Sigmoid colon (tissue), 7 donors: Measurements from ENCODE around the gene PPT2. TPM values are rescaled to one million over a fixed set of nuclear protein-coding genes. Genes with fewer than 3 reads are reported as not detected.

ENCODE experiments used
- DNase-seq: peaks from one replicate; pipeline ENCODE4 v3.0.0-alpha.2; 2019
- H3K27ac ChIP-seq, 4 donors: fragments of 200-600 bp; sonication (generic); one replicate each; pipeline ENCODE4 v1.5.1; 2016 to 2019; ENCODE audit warnings: mild to moderate bottlenecking in 1 of 4
- H3K27me3 ChIP-seq, 3 donors: fragments of 200-600 bp; sonication (generic); one replicate each; pipeline ENCODE4 v1.5.1; 2019; ENCODE audit warnings: mild to moderate bottlenecking in 1 of 3
- H3K36me3 ChIP-seq, 4 donors: fragments of 200-600 bp; sonication (generic); one replicate each; pipeline ENCODE4 v1.5.1; 2016 to 2019
- H3K4me1 ChIP-seq, 4 donors: fragments of 200-600 bp; sonication (generic); one replicate each; pipeline ENCODE4 v1.5.1; 2017 to 2019
- H3K4me3 ChIP-seq, 4 donors: fragments of 200-600 bp; sonication (generic); one replicate each; pipeline ENCODE4 v1.5.1; 2017 to 2019; ENCODE audit warnings: mild to moderate bottlenecking in 2 of 4, moderate library complexity in 1 of 4
- H3K9me3 ChIP-seq, 4 donors: fragments of 200-600 bp in 3 of 4; sonication (generic) in 3 of 4; one replicate each; pipeline versions ENCODE4 v1.5.1 to v1.6.1; 2013 to 2019
- EP300 ChIP-seq, 4 donors: sonication (generic); formaldehyde crosslinking; IDR thresholded peaks; one replicate each; pipeline ENCODE4 v1.6.1; 2017; ENCODE audit warnings: antibody characterized with exemption in 4 of 4
- POLR2A ChIP-seq, 2 donors: fragments of 450-650 bp; IDR thresholded peaks; one replicate each; pipeline ENCODE4 v1.6.1; 2016; ENCODE audit warnings: antibody characterized with exemption in 2 of 2, mild to moderate bottlenecking in 2 of 2, moderate library complexity in 2 of 2
- POLR2AphosphoS5 ChIP-seq, 4 donors: sonication (generic); formaldehyde crosslinking; IDR thresholded peaks; one replicate each; pipeline ENCODE4 v1.6.1; 2017; ENCODE audit warnings: antibody characterized with exemption in 4 of 4
- WGBS, 2 donors: extraction: QIAGEN DNeasy Blood & Tissue Kit; methylation state at CpG; one replicate each; pipeline ENCODE4 v1.1.7; 2013; 5-methylcytosine and 5-hydroxymethylcytosine counted together
- intact Hi-C: fragments of 100-400 bp; cut with DNase I; formaldehyde crosslinking; loops from one replicate; pipeline ENCODE4 v1.15.1; 2023
- polyA plus RNA-seq, 3 donors: library from polyadenylated mRNA; stranded (reverse); fragments of 200-250 nt; gene quantifications; one replicate each; pipeline ENCODE4 v1.2.3, GENCODE V29; 2013
- small RNA-seq, 3 donors: library from RNA; depleted of rRNA; stranded (forward); fragments of <200 nt; gene quantifications; one replicate each; pipeline ENCODE3, GENCODE V24; 2016
- total RNA-seq, 4 donors: library from RNA; depleted of rRNA; stranded (reverse); fragments of >200 nt; gene quantifications; one replicate each; pipeline ENCODE4 v1.1.0, GENCODE V29; 2016
- TF ChIP-seq, protein P1 (sequence below), 4 experiments: fragments of 450-650 bp in 3 of 4; fragments of 200-600 bp in 1 of 4; IDR thresholded peaks; one replicate each; pipeline ENCODE4 v1.5.1; 2016 to 2019; ENCODE audit warnings: antibody characterized with exemption in 4 of 4, mild to moderate bottlenecking in 3 of 4, moderate library complexity in 2 of 4
- donor health status: healthy with polysubstance abuse.
- donor health status: Bipolar disorder and iron deficiency.
- donor health status: healthy.

Gene PPT2
- total and polyA plus RNA-seq, 7 donors: 3.0 to 126 (median 15.5) TPM

DNA sequence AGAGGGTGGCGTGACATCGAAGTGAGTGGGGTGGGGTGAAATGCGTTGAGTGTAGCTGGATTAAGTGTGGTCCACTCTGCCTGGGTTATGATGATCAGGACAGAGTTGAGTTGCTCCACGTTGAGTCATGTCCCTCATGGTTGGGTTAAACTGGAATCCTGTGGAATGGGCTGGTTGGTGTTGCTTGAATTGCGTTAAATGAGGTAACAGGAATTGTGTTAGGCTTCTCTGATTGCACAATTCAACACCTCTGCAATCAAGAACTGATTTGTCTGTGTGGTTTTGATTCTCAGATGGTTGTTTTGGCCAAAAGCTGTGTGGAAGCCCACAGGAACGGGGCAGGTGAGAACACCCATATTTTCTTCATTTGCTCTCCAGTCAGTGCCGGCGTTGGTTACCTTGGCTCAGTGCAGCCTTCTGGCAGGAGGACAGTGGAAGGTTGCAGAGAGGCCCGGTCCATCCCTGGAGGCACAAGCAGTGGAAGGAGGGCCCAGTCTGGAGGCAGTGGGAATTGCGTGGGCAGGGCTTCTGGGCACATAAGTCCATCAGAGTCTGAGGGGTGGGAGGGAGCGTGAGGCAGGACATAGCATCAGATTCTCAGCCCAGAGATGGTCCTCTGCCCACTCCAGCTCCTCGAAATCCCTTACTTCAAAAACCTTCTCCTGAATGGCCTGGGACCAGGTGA, 58.3 kb downstream of the PPT2 start:
- Histone ChIP-seq H3K4me1 (no peaks in the 10 kb centered on the region), H3K9me3 (no peaks in the 10 kb centered on the region), H3K27me3 (no peaks in the 10 kb centered on the region), H3K4me3 (no peak overlapping the region), H3K36me3 (no peaks in the 10 kb centered on the region), H3K27ac (no peak overlapping the region)
- intact Hi-C loops: no loop called here
- 82 to 84% methylated on average over 12 of the region's 12 CpGs for WGBS, 2 donors
- DNase-seq: peak; percentile 36
- TF ChIP-seq, protein P1, sequence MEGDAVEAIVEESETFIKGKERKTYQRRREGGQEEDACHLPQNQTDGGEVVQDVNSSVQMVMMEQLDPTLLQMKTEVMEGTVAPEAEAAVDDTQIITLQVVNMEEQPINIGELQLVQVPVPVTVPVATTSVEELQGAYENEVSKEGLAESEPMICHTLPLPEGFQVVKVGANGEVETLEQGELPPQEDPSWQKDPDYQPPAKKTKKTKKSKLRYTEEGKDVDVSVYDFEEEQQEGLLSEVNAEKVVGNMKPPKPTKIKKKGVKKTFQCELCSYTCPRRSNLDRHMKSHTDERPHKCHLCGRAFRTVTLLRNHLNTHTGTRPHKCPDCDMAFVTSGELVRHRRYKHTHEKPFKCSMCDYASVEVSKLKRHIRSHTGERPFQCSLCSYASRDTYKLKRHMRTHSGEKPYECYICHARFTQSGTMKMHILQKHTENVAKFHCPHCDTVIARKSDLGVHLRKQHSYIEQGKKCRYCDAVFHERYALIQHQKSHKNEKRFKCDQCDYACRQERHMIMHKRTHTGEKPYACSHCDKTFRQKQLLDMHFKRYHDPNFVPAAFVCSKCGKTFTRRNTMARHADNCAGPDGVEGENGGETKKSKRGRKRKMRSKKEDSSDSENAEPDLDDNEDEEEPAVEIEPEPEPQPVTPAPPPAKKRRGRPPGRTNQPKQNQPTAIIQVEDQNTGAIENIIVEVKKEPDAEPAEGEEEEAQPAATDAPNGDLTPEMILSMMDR (IDR thresholded peaks at IDR 0.05): no peak
- TF ChIP-seq POLR2AphosphoS5 (IDR thresholded peaks at IDR 0.05) (no peak), POLR2A (IDR thresholded peaks at IDR 0.05) (no peak), EP300 (IDR thresholded peaks at IDR 0.05) (no peak)

Small RNA genes lying within 50 kb of the gene (small RNA-seq; reads per million reads assigned to genes)
- gene AL662884.1 (0 reads per million in 3 donors), gene MIR6833 (0 to 0.86 (median 0.06) reads per million in 3 donors)

Other genes with a start within 250 kb of the PPT2 start
- 10 to 100 TPM in 3 of 4 donors, 1 to 10 TPM in 1; 4.9 to 17.7 (median 13.6) TPM for gene C2, start 226.4 kb upstream of the PPT2 start, total RNA-seq
- 10 to 100 TPM; 10.2 to 39.2 (median 23.1) TPM for gene C2, start 226.4 kb upstream of the PPT2 start, polyA plus RNA-seq
- gene CFB, start 208.0 kb upstream of the PPT2 start, total RNA-seq: 10 to 100 TPM; 14.3 to 40.0 (median 28.7) TPM
- 100 to 1,000 TPM in 1 of 3 donors, 1 to 10 TPM in 2; 3.6 to 118 (median 9.5) TPM for gene CFB, start 208.0 kb upstream of the PPT2 start, polyA plus RNA-seq
- gene NELFE, start 195.2 kb upstream of the PPT2 start, total RNA-seq: 10 to 100 TPM; 60.1 to 96.9 (median 75.8) TPM
- gene NELFE, start 195.2 kb upstream of the PPT2 start, polyA plus RNA-seq: 10 to 100 TPM; 52.5 to 73.5 (median 58.9) TPM
- 10 to 100 TPM; 22.1 to 73.4 (median 33.4) TPM for gene SKIC2, start 195.0 kb upstream of the PPT2 start, total RNA-seq
- gene SKIC2, start 195.0 kb upstream of the PPT2 start, polyA plus RNA-seq: 10 to 100 TPM; 25.0 to 68.2 (median 30.6) TPM
- gene DXO, start 182.0 kb upstream of the PPT2 start, total RNA-seq: 10 to 100 TPM; 11.4 to 22.7 (median 18.3) TPM
- 10 to 100 TPM in 1 of 3 donors, 1 to 10 TPM in 2; 8.4 to 17.3 (median 9.9) TPM for gene DXO, start 182.0 kb upstream of the PPT2 start, polyA plus RNA-seq
- gene C4A, start 172.1 kb upstream of the PPT2 start, total RNA-seq: 100 to 1,000 TPM in 3 of 4 donors, 10 to 100 TPM in 1; 46.7 to 254 (median 179) TPM
- gene C4A, start 172.1 kb upstream of the PPT2 start, polyA plus RNA-seq: 10 to 100 TPM in 1 of 3 donors, 1 to 10 TPM in 2; 2.3 to 63.4 (median 3.0) TPM
- gene C4B, start 139.3 kb upstream of the PPT2 start, total RNA-seq: 100 to 1,000 TPM in 2 of 4 donors, 10 to 100 TPM in 2; 74.2 to 291 (median 155) TPM
- 10 to 100 TPM in 1 of 3 donors, 1 to 10 TPM in 2; 3.2 to 64.7 (median 4.2) TPM for gene C4B, start 139.3 kb upstream of the PPT2 start, polyA plus RNA-seq
- 1 to 10 TPM; 1.1 to 4.9 (median 3.2) TPM for gene CYP21A2, start 115.7 kb upstream of the PPT2 start, total RNA-seq
- 1 to 10 TPM in 1 of 3 donors, under 1 TPM in 1, not detected in 1; 0.57 to 1.2 TPM for gene CYP21A2, start 115.7 kb upstream of the PPT2 start, polyA plus RNA-seq
- 100 to 1,000 TPM in 3 of 4 donors, 10 to 100 TPM in 1; 66.0 to 224 (median 116) TPM for gene TNXB, start 44.8 kb upstream of the PPT2 start, total RNA-seq
- 10 to 100 TPM in 1 of 3 donors, 1 to 10 TPM in 2; 1.4 to 16.4 (median 7.2) TPM for gene TNXB, start 44.8 kb upstream of the PPT2 start, polyA plus RNA-seq
- gene ATF6B, start 25.9 kb upstream of the PPT2 start, total RNA-seq: 10 to 100 TPM; 24.5 to 73.4 (median 24.8) TPM
- 10 to 100 TPM; 10.9 to 93.6 (median 14.4) TPM for gene ATF6B, start 25.9 kb upstream of the PPT2 start, polyA plus RNA-seq
- gene FKBPL, start 23.9 kb upstream of the PPT2 start, total RNA-seq: 1 to 10 TPM; 2.1 to 5.5 (median 4.2) TPM
- 10 to 100 TPM in 1 of 3 donors, 1 to 10 TPM in 2; 4.9 to 10.4 (median 6.0) TPM for gene FKBPL, start 23.9 kb upstream of the PPT2 start, polyA plus RNA-seq
- gene PRRT1, start 2.2 kb upstream of the PPT2 start, total RNA-seq: 1 to 10 TPM; 1.8 to 6.1 (median 3.1) TPM
- 1 to 10 TPM in 2 of 3 donors, under 1 TPM in 1; 0.46 to 3.3 (median 1.8) TPM for gene PRRT1, start 2.2 kb upstream of the PPT2 start, polyA plus RNA-seq
- gene EGFL8, start 10.5 kb downstream of the PPT2 start, total RNA-seq: 10 to 100 TPM in 3 of 4 donors, 1 to 10 TPM in 1; 8.1 to 24.4 (median 14.3) TPM
- 10 to 100 TPM in 2 of 3 donors, 1 to 10 TPM in 1; 2.3 to 15.1 (median 13.8) TPM for gene EGFL8, start 10.5 kb downstream of the PPT2 start, polyA plus RNA-seq
- 10 to 100 TPM; 32.4 to 45.7 (median 36.5) TPM for gene AGPAT1, start 21.9 kb downstream of the PPT2 start, total RNA-seq
- 10 to 100 TPM; 36.6 to 54.2 (median 37.9) TPM for gene AGPAT1, start 21.9 kb downstream of the PPT2 start, polyA plus RNA-seq
- gene RNF5, start 24.3 kb downstream of the PPT2 start, total RNA-seq: 100 to 1,000 TPM in 2 of 4 donors, 10 to 100 TPM in 2; 61.5 to 118 (median 95.1) TPM
- gene RNF5, start 24.3 kb downstream of the PPT2 start, polyA plus RNA-seq: 100 to 1,000 TPM in 2 of 3 donors, 10 to 100 TPM in 1; 95.2 to 220 (median 189) TPM
- 1 to 10 TPM; 1.9 to 8.9 (median 5.3) TPM for gene AGER, start 30.1 kb downstream of the PPT2 start, total RNA-seq
- 10 to 100 TPM in 1 of 3 donors, 1 to 10 TPM in 1, not detected in 1; 2.4 to 10.6 TPM for gene AGER, start 30.1 kb downstream of the PPT2 start, polyA plus RNA-seq
- 10 to 100 TPM; 53.6 to 67.7 (median 57.0) TPM for gene PBX2, start 36.1 kb downstream of the PPT2 start, total RNA-seq
- gene PBX2, start 36.1 kb downstream of the PPT2 start, polyA plus RNA-seq: 10 to 100 TPM; 16.6 to 55.2 (median 19.8) TPM
- gene GPSM3, start 38.5 kb downstream of the PPT2 start, total RNA-seq: 10 to 100 TPM in 3 of 4 donors, 1 to 10 TPM in 1; 5.0 to 13.3 (median 10.4) TPM
- gene GPSM3, start 38.5 kb downstream of the PPT2 start, polyA plus RNA-seq: 10 to 100 TPM; 15.5 to 56.2 (median 15.6) TPM
- 10 to 100 TPM in 1 of 4 donors, 1 to 10 TPM in 3; 5.4 to 23.0 (median 6.3) TPM for gene NOTCH4, start 69.9 kb downstream of the PPT2 start, total RNA-seq
- 1 to 10 TPM; 1.2 to 9.9 (median 1.8) TPM for gene NOTCH4, start 69.9 kb downstream of the PPT2 start, polyA plus RNA-seq
- not detected for gene TSBP1, start 217.8 kb downstream of the PPT2 start, total RNA-seq
- not detected for gene TSBP1, start 217.8 kb downstream of the PPT2 start, polyA plus RNA-seq